Epidermal melanocyte (primary cell): Measurements from ENCODE around the gene FCGR2B.
A peak's percentile ranks its signal among the peaks of the same experiment; 100 is the strongest.
"Not testable (repeated sequence)": the region's sequence is repeated elsewhere in the genome, so short reads cannot be mapped to it uniquely, and the experiment has no call there.

ENCODE experiments used
- DNase-seq: peaks from one replicate; pipeline ENCODE4 v3.0.0; 2011; ENCODE audit warnings: low spot score; ENCODE audit not compliant: insufficient read length

The FCGR2B gene

DNA sequence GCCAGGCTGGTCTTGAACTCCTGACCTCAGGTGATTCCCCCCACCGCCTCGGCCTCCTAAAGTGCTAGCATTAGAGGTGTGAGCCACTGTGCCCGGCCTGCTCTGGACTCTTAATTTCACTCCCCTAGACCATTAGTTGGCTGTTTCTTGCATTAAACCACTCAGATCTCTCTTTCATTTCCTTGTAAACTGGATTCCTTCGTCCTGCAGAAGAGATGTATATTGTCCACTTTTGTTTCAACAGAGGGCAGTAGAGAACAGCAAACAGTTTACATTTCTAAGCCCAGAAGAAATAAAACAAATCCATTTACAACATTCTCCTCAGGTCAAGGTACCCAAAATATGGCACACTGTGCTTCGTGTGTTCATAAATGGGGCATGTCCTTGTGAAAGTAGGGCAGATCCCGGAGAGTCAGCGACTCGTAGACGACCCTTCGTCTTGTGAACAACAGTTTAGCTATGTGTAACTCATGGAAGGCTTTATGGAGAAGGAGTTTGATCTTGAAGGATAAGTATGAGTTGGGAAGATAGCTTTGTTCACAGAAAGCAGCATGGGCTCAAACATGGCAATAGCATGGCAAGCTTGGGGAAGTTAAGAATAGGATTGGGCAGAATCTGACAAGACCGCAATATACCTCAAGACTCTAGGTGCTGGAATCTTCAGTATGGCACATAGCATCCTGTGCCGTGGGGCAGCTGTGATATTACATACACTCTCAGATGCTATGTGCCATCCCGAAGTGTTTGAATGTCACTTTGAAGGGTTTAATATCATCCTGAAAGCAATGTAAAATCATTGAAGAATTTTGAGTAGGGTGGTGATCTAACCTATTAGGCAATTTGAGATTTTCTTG, 15.2 kb upstream of the FCGR2B start:
- not testable (repeated sequence) for DNase-seq

DNA sequence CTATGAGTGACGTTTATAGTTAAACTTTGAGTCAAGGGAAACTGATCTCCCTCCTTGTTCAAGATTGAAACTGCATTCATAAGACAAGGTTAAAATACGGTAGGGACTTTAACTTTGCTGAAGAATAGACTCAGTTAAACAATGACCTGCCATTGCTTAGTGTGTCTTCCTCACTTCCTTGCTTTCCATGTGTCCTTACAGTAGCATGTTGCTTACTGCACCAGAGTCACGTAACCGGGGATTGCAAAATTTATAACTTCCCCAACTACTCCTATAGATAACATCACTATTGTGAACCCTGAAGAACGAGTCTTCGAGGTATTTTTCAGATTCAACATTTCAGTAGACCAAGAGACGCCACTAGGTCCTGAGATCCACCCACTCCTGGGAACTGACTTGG, 9.4 kb upstream of the FCGR2B start:
- DNase-seq, result not testable (repeated sequence)

DNA sequence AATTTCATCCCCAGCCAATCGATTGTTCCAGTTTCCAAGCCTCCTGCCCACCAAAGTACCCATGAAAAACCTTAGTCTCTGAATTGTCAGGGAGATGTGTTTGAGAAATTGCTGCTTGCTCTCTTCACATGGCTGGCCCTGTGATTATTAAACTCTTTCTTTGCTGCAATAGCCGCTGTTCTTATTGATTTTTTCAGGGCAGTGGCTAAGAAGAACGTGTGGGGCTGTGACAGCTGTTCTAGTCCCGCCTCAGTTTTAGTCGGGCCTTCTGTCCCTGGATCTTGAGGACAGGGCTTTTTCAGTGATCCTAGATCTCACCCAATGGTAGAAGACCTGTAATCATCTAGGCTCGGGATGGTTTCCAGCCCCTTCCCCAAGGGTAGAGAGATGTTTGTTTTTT, 9.0 kb upstream of the FCGR2B start:
- not testable (repeated sequence) for DNase-seq

DNA sequence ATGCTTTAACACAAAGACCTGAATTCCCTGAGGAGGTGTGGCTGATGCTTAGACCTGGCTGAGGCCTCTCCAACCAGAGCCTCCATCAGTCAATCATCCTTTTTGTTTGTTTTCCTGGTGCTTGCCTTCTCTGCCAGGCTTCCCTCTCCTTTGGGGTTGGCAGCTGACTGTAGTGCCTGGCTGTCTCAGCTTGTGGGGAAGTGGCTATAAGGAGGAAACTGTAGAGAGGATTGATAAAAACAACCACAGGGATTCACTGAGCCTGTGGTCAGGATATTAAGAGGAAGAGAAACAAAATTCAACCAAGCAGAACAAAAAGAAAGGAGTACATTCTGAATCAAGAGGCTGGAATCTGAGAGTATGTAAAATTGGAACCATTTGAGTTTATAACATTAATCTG, 4.4 kb upstream of the FCGR2B start:
- DNase-seq, result not testable (repeated sequence)

GRCh38 chr1:161661660-161662311, 1.2 kb upstream of the FCGR2B start:
- not testable (repeated sequence) for DNase-seq

DNA sequence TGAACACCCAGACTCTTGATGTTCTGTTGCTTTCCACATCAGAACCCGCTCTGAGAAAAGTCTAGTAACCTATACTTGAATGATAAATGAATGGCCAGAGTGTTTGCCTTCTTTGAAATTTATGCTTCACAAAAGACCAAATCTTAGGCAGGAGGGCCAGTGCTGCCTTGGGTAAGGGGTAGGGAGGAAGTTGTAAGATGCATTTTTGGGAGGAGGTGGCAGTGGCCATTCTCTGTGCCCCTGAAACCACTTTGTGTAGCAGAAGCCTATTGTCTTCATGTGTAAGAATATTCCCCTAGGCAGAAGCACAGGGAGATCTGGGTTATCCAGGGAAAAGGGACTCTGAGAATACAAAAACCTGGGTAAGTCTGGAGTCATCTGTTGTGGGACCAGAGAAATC, 626 bp downstream of the FCGR2B start:
- DNase-seq, result not testable (repeated sequence)

DNA sequence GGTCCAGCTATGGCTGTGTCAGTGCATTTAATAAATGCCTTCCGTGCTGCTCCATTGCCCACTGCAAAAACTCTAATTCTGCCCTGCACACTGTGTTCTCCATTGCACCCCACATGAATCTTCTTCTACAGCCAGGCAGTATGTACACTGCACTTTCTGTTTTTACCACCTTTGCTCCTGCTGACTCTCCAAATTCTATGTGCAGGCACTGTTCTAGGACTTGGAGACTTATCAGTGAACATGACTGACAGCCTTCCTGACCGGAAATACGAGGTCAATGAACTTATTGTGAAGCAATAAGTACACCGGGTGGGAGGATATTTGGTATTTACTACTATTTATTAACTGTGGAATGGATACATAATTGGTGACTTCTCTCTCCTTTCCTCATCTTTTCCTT, 1.7 kb downstream of the FCGR2B start:
- DNase-seq, result not testable (repeated sequence)

DNA sequence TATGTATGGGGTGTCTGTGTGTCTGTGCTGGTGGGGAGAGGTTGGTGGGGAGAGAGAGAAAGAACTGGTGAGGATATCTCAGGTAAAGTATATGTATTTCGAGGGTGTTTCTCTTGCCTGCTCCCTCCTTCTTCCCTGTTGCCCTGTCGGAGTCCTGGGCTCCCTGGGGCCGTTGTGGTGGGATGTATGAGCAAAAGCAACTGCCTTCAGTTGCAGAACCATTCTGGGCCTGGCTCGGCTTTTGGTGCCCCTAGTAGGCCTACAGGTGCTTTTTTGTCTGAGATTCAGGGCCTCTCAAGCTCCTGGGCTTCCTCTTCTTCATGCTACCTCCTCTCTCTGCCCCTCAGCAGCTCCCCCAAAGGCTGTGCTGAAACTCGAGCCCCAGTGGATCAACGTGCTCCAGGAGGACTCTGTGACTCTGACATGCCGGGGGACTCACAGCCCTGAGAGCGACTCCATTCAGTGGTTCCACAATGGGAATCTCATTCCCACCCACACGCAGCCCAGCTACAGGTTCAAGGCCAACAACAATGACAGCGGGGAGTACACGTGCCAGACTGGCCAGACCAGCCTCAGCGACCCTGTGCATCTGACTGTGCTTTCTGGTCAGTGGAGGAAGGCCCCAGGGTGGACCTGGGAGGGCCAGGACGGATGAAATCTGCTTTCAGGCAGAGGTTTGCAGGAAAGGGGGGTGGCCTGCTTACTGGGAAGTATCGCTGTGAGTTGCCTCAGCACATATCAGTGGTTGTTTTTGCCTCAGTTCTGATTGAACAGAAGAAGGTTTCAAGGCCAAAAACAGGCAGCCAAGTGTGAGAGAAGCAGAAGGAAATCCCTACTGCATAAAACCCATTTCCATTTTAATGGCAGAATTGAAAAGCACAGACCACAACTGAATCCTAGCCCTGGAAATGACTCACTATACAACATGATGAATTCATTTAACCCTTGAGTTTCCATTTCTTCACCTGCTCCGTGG, 8.4 kb downstream of the FCGR2B start:
- DNase-seq, result not testable (repeated sequence)

DNA sequence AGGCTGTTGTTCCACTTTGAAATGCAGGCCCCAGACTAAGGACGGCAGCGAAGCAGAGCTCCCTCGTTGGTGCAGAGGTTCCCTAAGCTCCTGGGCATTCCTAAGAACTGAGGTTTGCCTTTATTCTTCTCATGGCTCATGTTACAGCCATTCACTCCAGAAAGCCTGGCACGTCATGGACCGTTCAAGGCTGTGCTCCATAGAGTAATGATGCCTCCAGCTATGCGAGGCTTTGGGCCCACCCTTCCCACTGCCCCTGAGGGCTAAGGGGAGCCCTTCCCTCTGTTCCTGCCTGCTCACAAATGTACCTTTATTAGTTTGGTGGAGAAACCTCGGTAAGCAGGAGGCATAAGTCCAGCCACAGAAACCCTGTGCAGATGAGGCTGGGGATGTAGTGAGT, 10.5 kb downstream of the FCGR2B start:
- DNase-seq, result not testable (repeated sequence)

- DNase-seq, result not testable (repeated sequence)
Measured at GRCh38 chr1:161674447-161674846, 11.5 kb downstream of the FCGR2B start.

DNA sequence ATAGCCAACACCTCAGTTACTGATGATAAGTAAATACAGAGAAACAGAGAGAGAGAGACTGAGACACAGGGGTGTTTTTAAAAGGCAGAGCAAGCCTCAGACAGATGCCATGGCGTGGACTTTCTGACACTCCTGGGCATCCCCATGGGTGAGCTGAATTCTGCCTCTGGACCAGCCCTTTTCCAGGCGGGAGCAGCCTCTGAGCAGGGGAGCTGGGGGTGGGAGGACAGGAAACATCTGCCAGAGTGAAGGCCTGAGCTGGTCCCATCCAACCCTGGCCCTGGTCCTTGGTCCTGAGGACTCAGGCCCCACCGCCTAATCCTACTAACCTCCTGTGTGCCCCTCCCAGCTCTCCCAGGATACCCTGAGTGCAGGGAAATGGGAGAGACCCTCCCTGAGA, 12.0 kb downstream of the FCGR2B start:
- not testable (repeated sequence) for DNase-seq

DNA sequence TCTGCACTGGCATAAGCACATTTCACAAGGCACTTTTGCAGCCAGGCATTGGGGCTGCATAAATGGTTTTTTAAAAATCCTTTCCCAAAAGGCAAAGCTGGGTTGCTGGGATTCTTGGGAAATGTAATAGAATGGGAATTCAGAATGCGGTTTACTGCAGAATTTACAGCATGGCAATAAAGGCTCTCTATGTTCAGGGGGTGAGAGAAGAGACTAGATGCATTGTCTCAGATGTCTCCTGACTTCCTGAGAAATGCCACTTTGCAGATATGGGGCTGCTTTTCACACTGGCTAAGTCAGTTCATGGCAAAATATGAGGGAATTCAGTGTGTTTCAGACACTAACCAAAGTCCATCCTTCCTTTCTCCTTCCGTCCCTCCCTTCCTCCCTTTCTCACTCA, 13.5 kb downstream of the FCGR2B start:
- peak; percentile 53 for DNase-seq

GRCh38 chr1:161676958-161677689, 14.2 kb downstream of the FCGR2B start:
- DNase-seq, result no peak

DNA sequence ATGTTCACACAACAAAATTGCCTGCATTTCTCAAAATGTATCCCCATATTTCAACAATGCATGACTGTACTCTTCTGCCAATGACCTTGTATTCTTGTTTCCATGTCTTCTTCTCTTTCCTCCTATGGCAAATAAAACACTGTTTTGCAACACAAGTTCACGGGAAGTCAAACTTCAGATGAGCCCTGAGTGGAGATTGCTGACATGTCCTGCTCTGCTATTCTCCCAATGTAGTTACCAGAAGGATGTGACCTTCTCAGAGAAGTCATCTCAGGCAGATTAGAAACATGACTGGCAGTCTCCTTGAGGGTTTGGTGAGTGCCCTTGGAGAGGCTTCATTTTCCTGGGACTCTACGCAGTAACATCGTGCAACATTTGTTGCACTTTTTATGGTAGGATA, 15.6 kb downstream of the FCGR2B start:
- DNase-seq, result no peak

DNA sequence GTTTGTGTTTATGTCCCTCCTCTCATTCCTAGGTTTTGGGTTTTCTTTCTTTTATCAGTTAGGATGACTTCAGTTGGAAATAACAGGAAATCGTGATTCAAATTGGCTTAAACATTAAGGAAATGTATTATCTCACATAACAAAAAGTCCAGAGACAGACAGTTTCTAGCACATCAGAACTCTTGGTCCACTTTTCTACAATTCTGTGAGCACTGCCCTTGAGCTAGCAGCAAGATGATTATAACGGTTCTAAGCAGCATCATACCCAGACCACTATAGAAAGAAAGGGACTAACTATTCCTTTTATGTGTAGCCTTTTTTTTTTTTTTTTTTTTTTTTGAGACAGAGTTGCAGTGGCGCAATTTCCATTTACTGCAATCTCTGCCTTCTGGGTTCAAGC, 18.9 kb downstream of the FCGR2B start:
- no peak for DNase-seq

DNA sequence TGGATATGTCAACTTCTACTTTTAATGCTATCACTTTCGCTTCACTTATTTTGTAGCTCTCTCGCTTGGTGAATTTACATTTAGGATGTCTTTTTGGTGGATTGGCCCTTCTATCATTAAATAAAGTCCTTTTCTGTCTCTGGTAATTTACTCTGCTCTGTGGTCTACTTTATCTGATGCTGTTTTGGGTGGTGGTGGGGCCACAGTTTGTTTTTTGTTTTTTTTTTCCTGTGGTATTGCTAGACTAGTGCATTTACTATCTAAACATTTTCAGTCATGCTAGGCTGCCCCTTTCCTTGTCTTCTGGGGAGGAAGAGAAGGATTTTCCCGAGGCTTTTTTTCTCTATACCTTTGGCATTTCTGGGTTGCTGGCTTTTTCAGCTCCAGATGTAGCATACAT, 26.0 kb downstream of the FCGR2B start:
- no peak for DNase-seq

GRCh38 chr1:161691846-161692245, 28.9 kb downstream of the FCGR2B start:
- DNase-seq, result no peak

DNA sequence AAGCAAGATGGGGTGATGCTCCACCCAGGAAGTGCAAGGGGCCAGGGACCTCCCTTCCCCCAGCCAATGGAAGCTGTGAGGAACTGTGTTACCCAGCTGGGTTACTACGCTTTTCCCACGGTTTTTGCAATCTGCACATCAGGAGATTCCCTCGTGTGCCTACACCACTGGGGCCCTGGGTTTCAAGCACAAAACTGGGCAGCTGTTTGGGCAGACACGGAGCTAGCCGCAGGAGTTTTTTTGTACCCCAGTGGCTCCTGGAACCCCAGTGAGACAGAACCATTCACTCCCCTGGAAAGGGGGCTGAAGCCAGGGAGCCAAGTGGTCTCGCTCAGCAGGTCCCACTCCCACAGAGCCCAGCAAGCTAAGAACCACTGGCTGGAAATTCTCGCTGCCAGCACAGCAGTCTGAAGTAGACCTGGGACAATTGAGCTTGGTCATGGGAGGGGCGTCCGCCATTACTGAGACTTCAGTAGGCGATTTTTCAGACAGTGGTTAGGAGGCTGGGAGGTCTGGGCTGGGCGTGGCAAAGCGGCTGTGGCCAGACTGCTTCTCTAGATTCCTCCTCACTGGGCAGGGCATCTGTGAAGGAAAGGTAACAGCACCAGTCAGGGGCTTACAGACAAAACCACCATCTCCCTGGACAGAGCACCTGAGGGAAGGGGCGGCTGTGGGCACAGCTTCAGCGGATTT, 30.2 kb downstream of the FCGR2B start:
- not testable (repeated sequence) for DNase-seq

DNA sequence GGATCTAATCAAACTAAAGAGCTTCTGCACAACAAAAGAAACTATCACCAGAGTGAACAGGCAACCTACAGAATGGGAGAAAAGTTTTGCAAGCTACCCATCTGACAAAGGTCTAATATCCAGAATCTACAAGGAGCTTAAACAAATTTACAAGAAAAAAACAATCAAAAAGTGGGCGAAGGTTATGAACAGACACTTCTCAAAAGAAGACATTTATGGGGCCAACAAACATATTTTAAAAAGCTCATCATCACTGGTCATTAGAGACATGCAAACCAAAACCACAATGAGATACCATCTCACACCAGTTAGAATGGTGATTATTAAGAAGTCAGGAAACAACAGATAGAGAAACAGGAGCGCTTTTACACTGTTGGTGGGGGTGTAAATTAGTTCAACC, 35.4 kb downstream of the FCGR2B start:
- not testable (repeated sequence) for DNase-seq

DNA sequence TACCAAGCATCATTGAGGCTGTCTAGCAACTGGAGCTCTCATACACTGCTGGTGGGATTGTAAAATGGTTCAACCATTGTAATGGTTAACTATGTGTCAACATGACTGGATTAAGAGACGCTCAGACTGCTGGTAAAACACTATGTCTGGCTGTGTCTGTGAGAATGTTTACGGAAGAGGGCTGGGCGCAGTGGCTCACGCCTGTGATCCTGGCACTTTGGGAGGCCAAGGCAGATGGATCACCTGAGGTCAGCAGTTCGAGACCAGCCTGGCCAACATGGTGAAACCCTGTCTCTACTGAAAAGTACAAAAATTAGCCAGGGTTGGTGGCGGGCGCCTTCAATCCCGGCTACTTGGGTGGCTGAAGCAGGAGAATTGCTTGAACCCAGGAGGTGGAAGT, 39.3 kb downstream of the FCGR2B start:
- DNase-seq, result no peak
